ENCODE data around the gene DEAF1. TPM values are rescaled to one million over a fixed set of nuclear protein-coding genes. Genes with fewer than 3 reads are reported as not detected.

DEAF1 gene
- total and polyA plus RNA-seq, 2 donors (not counting 3 experiments of a cell fraction or from before 2014, with no cell fraction given): 43.6 to 55.7 TPM

GRCh38 chr11:643366-643765 lies 51.7 kb downstream of the DEAF1 start:
- Histone ChIP-seq H3K27ac (ENCODE audit: insufficient read depth, low read depth, low read length) (no peak overlapping the region), H3K36me3 (ENCODE audit: control insufficient read depth in 2 of 2, extremely low read depth in 1 of 2, insufficient read depth in 2 of 2, low read length in 2 of 2) (peaks cover 0 to 12% of the 10 kb centered on the region in 2 experiments), H3K9me1 (replicated peaks; ENCODE audit: control insufficient read depth, extremely low read depth, insufficient read depth, low read length) (no peaks in the 10 kb centered on the region), H3K4me1 (ENCODE audit: control insufficient read depth, extremely low read depth, insufficient read depth, low read length) (no peaks in the 10 kb centered on the region), H3K9me3 (replicated peaks; ENCODE audit: control insufficient read depth, insufficient read depth, low read length) (no peaks in the 10 kb centered on the region), H2AFZ (ENCODE audit: low read depth, low read length) (no peak overlapping the region), H3K79me2 (ENCODE audit: control insufficient read depth, insufficient read depth, low read length) (no peaks in the 10 kb centered on the region), H4K20me1 (replicated peaks; ENCODE audit: control insufficient read depth, extremely low read depth, insufficient read depth, low read length) (no peaks in the 10 kb centered on the region), H3K4me2 (ENCODE audit: insufficient read depth, low read length) (no peak overlapping the region), H3K4me3 (replicated peaks in 1 of 3; ENCODE audit: insufficient read depth in 1 of 3, low read depth in 1 of 3, low read length in 3 of 3) (no peak overlapping the region), H3K9ac (replicated peaks; ENCODE audit: extremely low read depth, insufficient read depth, low read length) (no peak overlapping the region), H3K27me3 (ENCODE audit: control insufficient read depth in 2 of 2, insufficient read depth in 2 of 2, low read length in 2 of 2) (peaks cover 11 to 21% of the 10 kb centered on the region in 2 experiments)
- ChIA-PET CTCF (no interaction called here), POLR2A (no interaction called here)
- FAIRE-seq: no peak
- no TSS peak for BruUV-seq (replicated peaks)
- TF ChIP-seq POLR2A (IDR thresholded peaks at IDR 0.05; ENCODE audit: low read depth, low read length) (no peak), POLR2AphosphoS5 (IDR thresholded peaks at IDR 0.05; ENCODE audit: insufficient read depth, low read depth, low read length) (no peak), CTCF (IDR thresholded peaks at IDR 0.05; ENCODE audit: extremely low read depth in 1 of 2, insufficient read depth in 1 of 2, low read depth in 1 of 2, low read length in 2 of 2) (no peak), FOS (IDR thresholded peaks at IDR 0.05; ENCODE audit: borderline replicate concordance, insufficient read depth, low read length) (no peak), JUN (IDR thresholded peaks at IDR 0.05; ENCODE audit: borderline replicate concordance, insufficient read depth, insufficient read length, low read depth) (no peak), MAX (IDR thresholded peaks at IDR 0.05; ENCODE audit: insufficient read depth, insufficient read length) (no peak), EZH2 (IDR thresholded peaks at IDR 0.05; ENCODE audit: borderline replicate concordance, low read depth, low read length, severe bottlenecking) (no peak), GATA2 (IDR thresholded peaks at IDR 0.05; ENCODE audit: insufficient read depth, insufficient read length, low read depth, low read length) (no peak), MYC (IDR thresholded peaks at IDR 0.05; ENCODE audit: low read depth, low read length) (no peak)
- no peak for DNase-seq (ENCODE audit: low read depth, low spot score)
- dilution Hi-C loops (cut with MboI; ENCODE audit: extremely low pct_ligation_motif_present, low sequenced_read_pairs): no loop called here
- intact Hi-C loops (cut with micrococcal nuclease): no loop called here

Measured in endothelial cell of umbilical vein (primary cell).